ENCODE data around the gene PTEN.

PTEN gene

DNA sequence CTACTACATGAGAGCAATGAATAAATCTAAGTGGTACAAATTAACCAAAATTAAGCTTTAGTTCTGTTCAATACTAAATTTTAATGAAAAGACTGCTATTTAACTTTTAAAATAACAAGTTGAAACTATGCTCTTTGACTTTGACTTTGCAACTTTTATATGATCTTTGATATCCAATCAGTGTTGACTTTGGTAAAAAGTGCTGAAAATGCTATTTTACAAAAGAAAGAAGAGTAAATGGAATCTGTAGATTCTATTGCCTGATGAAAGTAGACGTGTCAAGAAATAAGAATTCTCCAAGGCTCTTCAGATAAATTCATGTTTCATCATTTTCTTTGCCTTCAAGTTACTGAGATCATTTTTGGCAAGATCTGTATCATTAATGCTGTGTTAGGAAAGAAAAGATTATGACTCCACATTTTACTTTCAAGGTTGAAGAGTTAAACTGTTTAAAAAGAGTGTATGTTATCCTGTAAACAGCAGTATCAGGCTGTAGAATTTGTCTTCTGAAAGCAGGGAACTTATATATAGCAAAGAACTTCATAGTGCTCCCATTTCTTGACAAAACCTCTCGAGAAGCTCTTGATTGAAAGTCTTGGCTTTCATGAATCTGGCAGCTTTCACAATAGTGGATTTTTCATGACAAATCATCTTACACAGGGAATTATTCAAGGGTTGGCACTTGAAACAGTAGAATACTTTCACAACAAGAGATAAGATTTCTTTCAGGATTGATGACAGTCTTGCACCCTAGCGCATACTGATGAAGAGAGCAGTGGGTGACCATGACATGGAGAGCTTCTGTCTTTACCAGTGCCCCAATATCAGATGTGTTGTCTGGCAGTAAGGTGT is 72.1 kb downstream of the PTEN start:
- ATAC-seq (ENCODE audit: insufficient read depth, low read depth) (no peak), DNase-seq (no peak)
- no peak overlapping the region for H3K27ac ChIP-seq (ENCODE audit: low read length)
- H3K79me2 ChIP-seq (ENCODE audit: insufficient read depth, low read length), result peaks cover 89% of the 10 kb centered on the region
- no peak overlapping the region for H3K9ac ChIP-seq (ENCODE audit: low read depth, low read length)
- H3K27me3 ChIP-seq (ENCODE audit: insufficient read depth, low read length, poor library complexity), result no peaks in the 10 kb centered on the region
- peaks cover 91% of the 10 kb centered on the region for H3K36me3 ChIP-seq (ENCODE audit: insufficient read depth, low read length)
- H3K9me3 ChIP-seq (ENCODE audit: insufficient read depth, low read length, severe bottlenecking), result no peaks in the 10 kb centered on the region
- H2AFZ ChIP-seq (ENCODE audit: low read depth, low read length), result no peak overlapping the region
- peaks cover 7% of the 10 kb centered on the region; the same call in 1 of the 2 replicates for H4K20me1 ChIP-seq (ENCODE audit: insufficient read depth, low read length)
- H3K4me1 ChIP-seq (ENCODE audit: insufficient read depth, low read length), result no peaks in the 10 kb centered on the region
- H3K4me2 ChIP-seq (ENCODE audit: insufficient read depth, low read length), result no peak overlapping the region
- no peak for TF ChIP-seq EZH2 (IDR thresholded peaks at IDR 0.05; ENCODE audit: borderline replicate concordance, low read depth, low read length, severe bottlenecking)
- TF ChIP-seq, protein P1, sequence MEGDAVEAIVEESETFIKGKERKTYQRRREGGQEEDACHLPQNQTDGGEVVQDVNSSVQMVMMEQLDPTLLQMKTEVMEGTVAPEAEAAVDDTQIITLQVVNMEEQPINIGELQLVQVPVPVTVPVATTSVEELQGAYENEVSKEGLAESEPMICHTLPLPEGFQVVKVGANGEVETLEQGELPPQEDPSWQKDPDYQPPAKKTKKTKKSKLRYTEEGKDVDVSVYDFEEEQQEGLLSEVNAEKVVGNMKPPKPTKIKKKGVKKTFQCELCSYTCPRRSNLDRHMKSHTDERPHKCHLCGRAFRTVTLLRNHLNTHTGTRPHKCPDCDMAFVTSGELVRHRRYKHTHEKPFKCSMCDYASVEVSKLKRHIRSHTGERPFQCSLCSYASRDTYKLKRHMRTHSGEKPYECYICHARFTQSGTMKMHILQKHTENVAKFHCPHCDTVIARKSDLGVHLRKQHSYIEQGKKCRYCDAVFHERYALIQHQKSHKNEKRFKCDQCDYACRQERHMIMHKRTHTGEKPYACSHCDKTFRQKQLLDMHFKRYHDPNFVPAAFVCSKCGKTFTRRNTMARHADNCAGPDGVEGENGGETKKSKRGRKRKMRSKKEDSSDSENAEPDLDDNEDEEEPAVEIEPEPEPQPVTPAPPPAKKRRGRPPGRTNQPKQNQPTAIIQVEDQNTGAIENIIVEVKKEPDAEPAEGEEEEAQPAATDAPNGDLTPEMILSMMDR (IDR thresholded peaks at IDR 0.05; ENCODE audit: borderline replicate concordance, extremely low read depth, low read length, poor library complexity, severe bottlenecking), result no peak
- no peak overlapping the region for H3K4me3 ChIP-seq (ENCODE audit: low read depth in 1 of 2, low read length in 2 of 2)

DNA sequence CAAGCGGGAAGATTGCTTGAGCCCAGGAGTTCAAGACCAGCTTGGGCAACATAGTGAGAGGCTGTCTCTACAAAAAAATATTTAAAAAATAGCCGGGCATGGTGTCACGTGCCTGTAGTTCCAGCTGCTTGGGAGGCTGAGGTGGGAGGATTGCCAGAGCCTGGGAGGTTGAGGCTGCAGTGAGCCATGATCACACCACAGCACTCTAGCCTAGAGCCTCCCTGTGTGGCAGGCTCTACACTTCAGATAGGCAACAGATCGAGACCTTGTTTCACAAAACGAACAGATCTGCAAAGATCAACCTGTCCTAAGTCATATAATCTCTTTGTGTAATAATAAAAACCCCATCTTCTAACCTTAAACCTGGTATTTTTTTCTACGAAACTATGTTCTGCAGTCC is 76.8 kb downstream of the PTEN start:
- peaks cover 87% of the 10 kb centered on the region for H3K79me2 ChIP-seq (ENCODE audit: insufficient read depth, low read length)
- H3K27me3 ChIP-seq (ENCODE audit: insufficient read depth, low read length, poor library complexity), result no peaks in the 10 kb centered on the region
- H2AFZ ChIP-seq (ENCODE audit: low read depth, low read length), result no peak overlapping the region
- peaks cover 90% of the 10 kb centered on the region for H3K36me3 ChIP-seq (ENCODE audit: insufficient read depth, low read length)
- H3K4me1 ChIP-seq (ENCODE audit: insufficient read depth, low read length), result no peaks in the 10 kb centered on the region
- no peak for DNase-seq
- no peaks in the 10 kb centered on the region; the same call in 1 of the 2 replicates for H4K20me1 ChIP-seq (ENCODE audit: insufficient read depth, low read length)
- no peak overlapping the region for H3K9ac ChIP-seq (ENCODE audit: low read depth, low read length)
- H3K9me3 ChIP-seq (ENCODE audit: insufficient read depth, low read length, severe bottlenecking), result no peaks in the 10 kb centered on the region
- no peak overlapping the region for H3K4me3 ChIP-seq (ENCODE audit: low read depth in 1 of 2, low read length in 2 of 2)
- TF ChIP-seq, protein P1 (IDR thresholded peaks at IDR 0.05; ENCODE audit: borderline replicate concordance, extremely low read depth, low read length, poor library complexity, severe bottlenecking), result no peak
- TF ChIP-seq EZH2 (IDR thresholded peaks at IDR 0.05; ENCODE audit: borderline replicate concordance, low read depth, low read length, severe bottlenecking), result no peak
- H3K27ac ChIP-seq (ENCODE audit: low read length), result no peak overlapping the region
- no peak for ATAC-seq (ENCODE audit: insufficient read depth, low read depth)
- H3K4me2 ChIP-seq (ENCODE audit: insufficient read depth, low read length), result no peak overlapping the region

DNA sequence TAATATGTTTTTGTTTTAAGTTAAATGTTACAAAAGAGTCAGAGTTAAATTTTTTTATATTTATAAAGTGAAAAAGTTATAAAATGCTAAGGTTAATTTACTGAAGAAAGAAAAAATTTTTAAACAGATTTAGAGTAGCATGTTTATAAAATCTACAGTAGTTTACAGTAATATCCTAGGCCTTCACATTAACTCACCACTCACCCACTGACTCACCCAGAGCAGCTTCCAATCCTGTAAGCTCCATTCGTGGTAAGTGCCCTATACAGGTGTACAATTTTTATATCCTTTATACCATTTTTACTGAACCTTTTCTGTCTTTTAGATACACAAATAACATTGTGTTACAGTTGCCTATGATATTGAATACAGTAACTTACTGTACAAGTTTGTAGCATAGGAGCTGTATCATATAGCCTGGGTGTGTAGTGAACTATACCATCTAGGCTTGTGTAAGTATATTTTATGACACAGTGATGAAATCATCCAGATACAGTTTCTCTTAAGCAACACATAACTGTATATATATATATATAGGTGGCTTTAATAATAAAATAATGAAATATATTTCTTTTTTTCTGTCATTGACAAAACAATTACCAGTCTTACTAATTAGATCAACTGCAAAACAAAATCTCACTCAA is 79.6 kb downstream of the PTEN start:
- Histone ChIP-seq H4K20me1 (ENCODE audit: insufficient read depth, low read length) (no peaks in the 10 kb centered on the region), H3K79me2 (ENCODE audit: insufficient read depth, low read length) (peaks cover 78% of the 10 kb centered on the region), H3K4me2 (ENCODE audit: insufficient read depth, low read length) (no peak overlapping the region), H3K36me3 (ENCODE audit: insufficient read depth, low read length) (peaks cover 79% of the 10 kb centered on the region), H2AFZ (ENCODE audit: low read depth, low read length) (no peak overlapping the region), H3K9ac (ENCODE audit: low read depth, low read length) (no peak overlapping the region), H3K9me3 (ENCODE audit: insufficient read depth, low read length, severe bottlenecking) (no peaks in the 10 kb centered on the region), H3K27me3 (ENCODE audit: insufficient read depth, low read length, poor library complexity) (no peaks in the 10 kb centered on the region), H3K27ac (ENCODE audit: low read length) (no peak overlapping the region), H3K4me1 (ENCODE audit: insufficient read depth, low read length) (no peaks in the 10 kb centered on the region), H3K4me3 (ENCODE audit: low read depth in 1 of 2, low read length in 2 of 2) (no peak overlapping the region)
- no peak for DNase-seq
- TF ChIP-seq, protein P1 (IDR thresholded peaks at IDR 0.05; ENCODE audit: borderline replicate concordance, extremely low read depth, low read length, poor library complexity, severe bottlenecking), result no peak
- no peak for TF ChIP-seq EZH2 (IDR thresholded peaks at IDR 0.05; ENCODE audit: borderline replicate concordance, low read depth, low read length, severe bottlenecking)
- 0 out of 3 replicates have a peak, but pooled peaks have one; percentile 15 for ATAC-seq (ENCODE audit: insufficient read depth, low read depth)
